ENCODE data around the gene PCMT1. TPM values are rescaled to one million over a fixed set of nuclear protein-coding genes. Genes with fewer than 3 reads are reported as not detected.

PCMT1 gene
- total RNA-seq, 3 donors from 2014 or later (not counting 1 experiment from before 2014, with no cell fraction given): 31.7 to 53.6 (median 41.5) TPM

GRCh38 chr6:149809798-149810197 lies 60.3 kb downstream of the PCMT1 start:
- Mint-ChIP-seq H3K9me3 (no peaks in the 10 kb centered on the region), H3K4me3 (no peak overlapping the region), H3K36me3 (peaks cover 7% of the 10 kb centered on the region), H3K27ac (no peak overlapping the region), H3K4me1 (peaks cover 5 to 12% of the 10 kb centered on the region in 2 donors), H3K27me3 (ENCODE audit: low read depth in 2 of 2) (no peaks in the 10 kb centered on the region)
- H3K4me3 ChIP-seq (ENCODE audit: low read length): no peak overlapping the region
- no peak for TF ChIP-seq CTCF (IDR thresholded peaks at IDR 0.05)
- no peaks in the 10 kb centered on the region for H3K4me1 ChIP-seq (ENCODE audit: control insufficient read depth, insufficient read depth, low read length)
- H3K27ac ChIP-seq (ENCODE audit: low read length): no peak overlapping the region
- no peaks in the 10 kb centered on the region for H3K9me3 ChIP-seq (ENCODE audit: control insufficient read depth, insufficient read depth, low read length)
- peaks cover 17% of the 10 kb centered on the region for H3K36me3 ChIP-seq (ENCODE audit: control insufficient read depth, insufficient read depth, low read length)
- intact Hi-C loops (cut with micrococcal nuclease): no loop called here
- 44% methylated on average over 2 of the region's 2 CpGs for WGBS (ENCODE audit: insufficient coverage)
- no peak for ATAC-seq
- no peak for DNase-seq
- no peaks in the 10 kb centered on the region for H3K27me3 ChIP-seq (ENCODE audit: control insufficient read depth, insufficient read depth, low read length)

GRCh38 chr6:149813351-149813750 lies 63.8 kb downstream of the PCMT1 start:
- Mint-ChIP-seq H3K27ac (peak overlapping the region in 1 of 2 donors; percentile 12), H3K27me3 (ENCODE audit: low read depth in 2 of 2) (no peaks in the 10 kb centered on the region), H3K4me1 (peaks cover 0 to 5% of the 10 kb centered on the region in 2 donors), H3K36me3 (peaks cover 7% of the 10 kb centered on the region), H3K4me3 (no peak overlapping the region), H3K9me3 (no peaks in the 10 kb centered on the region)
- H3K27me3 ChIP-seq (ENCODE audit: control insufficient read depth, insufficient read depth, low read length): no peaks in the 10 kb centered on the region
- H3K4me1 ChIP-seq (ENCODE audit: control insufficient read depth, insufficient read depth, low read length): no peaks in the 10 kb centered on the region
- no peak for DNase-seq
- no peak overlapping the region for H3K4me3 ChIP-seq (ENCODE audit: low read length)
- intact Hi-C loops (cut with micrococcal nuclease): no loop called here
- 100% methylated on average over 3 of the region's 3 CpGs for WGBS (ENCODE audit: insufficient coverage)
- peaks cover 15% of the 10 kb centered on the region for H3K36me3 ChIP-seq (ENCODE audit: control insufficient read depth, insufficient read depth, low read length)
- H3K9me3 ChIP-seq (ENCODE audit: control insufficient read depth, insufficient read depth, low read length): no peaks in the 10 kb centered on the region
- TF ChIP-seq CTCF (IDR thresholded peaks at IDR 0.05): no peak
- ATAC-seq: no peak
- H3K27ac ChIP-seq (ENCODE audit: low read length): no peak overlapping the region

- intact Hi-C loops (cut with micrococcal nuclease): no loop called here
These were observed 66.2 kb downstream of the PCMT1 start for GRCh38 chr6:149815788-149816187.

More at GRCh38 chr6:149815788-149816187, 66.2 kb downstream of the PCMT1 start:
- DNase-seq (no peak), ATAC-seq (no peak)
- H3K27me3 Mint-ChIP-seq (ENCODE audit: low read depth in 2 of 2): no peaks in the 10 kb centered on the region
- H3K9me3 Mint-ChIP-seq: no peaks in the 10 kb centered on the region
- no peak for TF ChIP-seq CTCF (IDR thresholded peaks at IDR 0.05)
- H3K27ac Mint-ChIP-seq: no peak overlapping the region
- H3K4me3 ChIP-seq (ENCODE audit: low read length): no peak overlapping the region
- no peak overlapping the region for H3K4me3 Mint-ChIP-seq
- H3K27me3 ChIP-seq (ENCODE audit: control insufficient read depth, insufficient read depth, low read length): no peaks in the 10 kb centered on the region
- H3K4me1 Mint-ChIP-seq: no peaks in the 10 kb centered on the region
- no peaks in the 10 kb centered on the region for H3K9me3 ChIP-seq (ENCODE audit: control insufficient read depth, insufficient read depth, low read length)
- H3K4me1 ChIP-seq (ENCODE audit: control insufficient read depth, insufficient read depth, low read length): no peaks in the 10 kb centered on the region
- peaks cover 9% of the 10 kb centered on the region for H3K36me3 ChIP-seq (ENCODE audit: control insufficient read depth, insufficient read depth, low read length)
- H3K36me3 Mint-ChIP-seq: peaks cover 7% of the 10 kb centered on the region
- WGBS (ENCODE audit: insufficient coverage): 100% methylated on average over 3 of the region's 4 CpGs
- no peak overlapping the region for H3K27ac ChIP-seq (ENCODE audit: low read length)

Data from natural killer cell (primary cell).